Neural cell (in vitro differentiated cells): ENCODE measurements around the gene ANKRD44. TPM values are rescaled to one million over a fixed set of nuclear protein-coding genes. Genes with fewer than 3 reads are reported as not detected.

ENCODE experiments used
- H2AFZ ChIP-seq: fragments of 200-600, 300-800 bp; sonication (generic), shearing (Covaris generic); 2 replicates; pipeline ENCODE4 v1.6.0; 2014; ENCODE audit warnings: low read depth, mild to moderate bottlenecking, antibody characterized with exemption, low read length, moderate library complexity
- H3F3A ChIP-seq: fragments of 200-600 bp; shearing (Covaris generic); 2 replicates; pipeline ENCODE4 v1.6.1; 2016; ENCODE audit warnings: mild to moderate bottlenecking, moderate library complexity, mixed read lengths, antibody characterized with exemption, low read length; ENCODE audit not compliant: insufficient read depth, poor library complexity, severe bottlenecking
- H3K27ac ChIP-seq: fragments of 200-600, 300-800 bp; sonication (generic), shearing (Covaris generic); 2 replicates; pipeline ENCODE4 v1.5.1; 2014; ENCODE audit warnings: mild to moderate bottlenecking, low read length, moderate library complexity
- H3K27me3 ChIP-seq: fragments of 300-800, 200-600 bp; sonication (generic), shearing (Covaris generic); 2 replicates; pipeline ENCODE4 v1.6.0; 2014; ENCODE audit warnings: mild to moderate bottlenecking, low read depth, low read length, moderate library complexity; ENCODE audit not compliant: insufficient read depth
- H3K36me3 ChIP-seq: fragments of 300-800, 200-600 bp; sonication (generic), shearing (Covaris generic); 2 replicates; pipeline ENCODE4 v1.5.1; 2014; ENCODE audit warnings: mild to moderate bottlenecking, antibody characterized with exemption, low read length, moderate library complexity; ENCODE audit not compliant: insufficient read depth
- H3K4me2 ChIP-seq: fragments of 300-800, 200-600 bp; sonication (generic), shearing (Covaris generic); 2 replicates; pipeline ENCODE4 v1.6.0; 2014; ENCODE audit warnings: mild to moderate bottlenecking, low read length
- H3K4me3 ChIP-seq: fragments of 300-800, 200-600 bp; sonication (generic), shearing (Covaris generic); 2 replicates; pipeline ENCODE4 v1.5.1; 2014; ENCODE audit warnings: mild to moderate bottlenecking, low read length, moderate library complexity
- H3K79me2 ChIP-seq: fragments of 200-600 bp; shearing (Covaris generic); replicated peaks from 2 replicates; pipeline ENCODE4 v1.6.0; 2014; ENCODE audit warnings: mild to moderate bottlenecking, low read length, moderate library complexity; ENCODE audit not compliant: insufficient read depth
- H3K9ac ChIP-seq: fragments of 300-800, 200-600 bp; sonication (generic), shearing (Covaris generic); 2 replicates; pipeline ENCODE4 v1.6.1; 2016; ENCODE audit warnings: mild to moderate bottlenecking, low read length, mixed read lengths
- H3K9me2 ChIP-seq: fragments of 200-600 bp; shearing (Covaris generic); 2 replicates; pipeline ENCODE4 v1.6.1; 2016; ENCODE audit warnings: mild to moderate bottlenecking, low read length, mixed read lengths; ENCODE audit not compliant: insufficient read depth
- H3K9me3 ChIP-seq: fragments of 200-600, 300-800 bp; sonication (generic), shearing (Covaris generic); 2 replicates; pipeline ENCODE4 v1.6.1; 2016; ENCODE audit warnings: mild to moderate bottlenecking, mixed run types, low read length, moderate library complexity, mixed read lengths
- H4K20me1 ChIP-seq: fragments of 200-600 bp; shearing (Covaris generic); 2 replicates; pipeline ENCODE4 v1.6.1; 2016; ENCODE audit warnings: mild to moderate bottlenecking, mixed run types; ENCODE audit not compliant: insufficient read depth
- CTCF ChIP-seq: fragments of 450-650 bp; IDR thresholded peaks from 2 replicates; pipeline ENCODE4 v1.5.1; 2014; ENCODE audit warnings: antibody characterized with exemption, mild to moderate bottlenecking, moderate library complexity; ENCODE audit not compliant: poor library complexity, severe bottlenecking
- EP300 ChIP-seq: fragments of 450-650 bp; conservative IDR thresholded peaks from 2 replicates; pipeline ENCODE4 v1.6.1; 2014; ENCODE audit warnings: antibody characterized with exemption, mild to moderate bottlenecking, moderate library complexity; ENCODE audit not compliant: poor library complexity, severe bottlenecking
- EZH2 ChIP-seq: fragments of 200-600, 300-800 bp; shearing (Covaris generic), sonication (generic); IDR thresholded peaks from 2 replicates; pipeline ENCODE4 v1.6.1; 2014; ENCODE audit warnings: antibody characterized with exemption, low read length, borderline replicate concordance, mild to moderate bottlenecking; ENCODE audit not compliant: insufficient read depth, poor library complexity, severe bottlenecking
- MXI1 ChIP-seq: fragments of 450-650 bp; conservative IDR thresholded peaks from 2 replicates; pipeline ENCODE4 v1.6.1; 2014; ENCODE audit warnings: antibody characterized with exemption, mild to moderate bottlenecking; ENCODE audit not compliant: poor library complexity, severe bottlenecking
- POLR2AphosphoS5 ChIP-seq: IDR thresholded peaks from 2 replicates; pipeline ENCODE4 v1.6.1; 2012
- RAD21 ChIP-seq: fragments of 450-650 bp; conservative IDR thresholded peaks from 2 replicates; pipeline ENCODE4 v1.6.1; 2014; ENCODE audit warnings: antibody characterized with exemption, mild to moderate bottlenecking, moderate library complexity
- REST ChIP-seq: IDR thresholded peaks from 2 replicates; pipeline ENCODE4 v1.6.1; 2012; ENCODE audit warnings: borderline replicate concordance
- SMC3 ChIP-seq: fragments of 450-650 bp; conservative IDR thresholded peaks from 2 replicates; pipeline ENCODE4 v1.6.1; 2014; ENCODE audit warnings: antibody characterized with exemption, mild to moderate bottlenecking, moderate library complexity; ENCODE audit not compliant: poor library complexity
- TAF1 ChIP-seq: IDR thresholded peaks from 2 replicates; pipeline ENCODE4 v1.6.1; 2012; ENCODE audit warnings: low read depth
- polyA plus RNA-seq: library from polyadenylated mRNA; depleted of rRNA; stranded (reverse); fragments of >200 nt; gene quantifications from 2 replicates; pipeline ENCODE4 v1.2.3, GENCODE V29; 2014

The ANKRD44 gene
- polyA plus RNA-seq, 1 donor from 2014 or later: 94.3 TPM

GRCh38 chr2:197258580-197258979 lies 52.0 kb downstream of the ANKRD44 start:
- Histone ChIP-seq H2AFZ (no peak overlapping the region), H3K4me3 (no peak overlapping the region), H4K20me1 (no peaks in the 10 kb centered on the region), H3F3A (no peaks in the 10 kb centered on the region), H3K9ac (no peak overlapping the region), H3K4me2 (no peak overlapping the region), H3K27me3 (no peaks in the 10 kb centered on the region), H3K9me2 (no peaks in the 10 kb centered on the region), H3K9me3 (no peaks in the 10 kb centered on the region), H3K36me3 (no peaks in the 10 kb centered on the region), H3K79me2 (no peaks in the 10 kb centered on the region), H3K27ac (no peak overlapping the region)
- TF ChIP-seq SMC3: no peak
- no peak for TF ChIP-seq TAF1
- TF ChIP-seq POLR2AphosphoS5: no peak
- no peak for TF ChIP-seq CTCF
- TF ChIP-seq EP300: no peak
- no peak for TF ChIP-seq MXI1
- TF ChIP-seq EZH2: no peak
- TF ChIP-seq REST: no peak
- TF ChIP-seq RAD21: no peak

- no peaks in the 10 kb centered on the region for H3K27me3 ChIP-seq
- no peak overlapping the region for H3K4me2 ChIP-seq
- H4K20me1 ChIP-seq: no peaks in the 10 kb centered on the region
- no peak overlapping the region for H3K4me3 ChIP-seq
- H3K9ac ChIP-seq: no peak overlapping the region
- no peaks in the 10 kb centered on the region for H3F3A ChIP-seq
- no peaks in the 10 kb centered on the region for H3K9me2 ChIP-seq
- no peaks in the 10 kb centered on the region for H3K79me2 ChIP-seq
- H3K36me3 ChIP-seq: no peaks in the 10 kb centered on the region
- H3K27ac ChIP-seq: no peak overlapping the region
- no peak overlapping the region for H2AFZ ChIP-seq
- TF ChIP-seq TAF1: no peak
- no peak for TF ChIP-seq SMC3
- TF ChIP-seq EP300: no peak
- no peak for TF ChIP-seq POLR2AphosphoS5
- TF ChIP-seq CTCF: no peak
- no peak for TF ChIP-seq EZH2
- TF ChIP-seq RAD21: no peak
- no peak for TF ChIP-seq REST
- no peak for TF ChIP-seq MXI1
- no peaks in the 10 kb centered on the region for H3K9me3 ChIP-seq
These were observed 53.9 kb downstream of the ANKRD44 start for GRCh38 chr2:197256547-197257170.
